B cell (primary cell): ENCODE data around the gene OR1N2. TPM values are rescaled to one million over a fixed set of nuclear protein-coding genes. Genes with fewer than 3 reads are reported as not detected.

Experiments
- ATAC-seq: fragments of 200-7000 bp; cut with Tn5 transposase; one replicate; pipeline ENCODE4 v1.10.0; 2021; ENCODE audit warnings: low read depth, mild to moderate bottlenecking, moderate number of reproducible peaks, moderate library complexity
- CTCF ChIA-PET: fragments of 350-600 bp; sonication (Branson Sonifier 250); formaldehyde crosslinking; loops from one replicate; lab custom pipeline; 2021; ENCODE audit warnings: antibody characterized with exemption, inconsistent platforms; lab: Charles Lee
- POLR2A ChIA-PET: fragments of 350-600 bp; sonication (Branson Sonifier 250); formaldehyde crosslinking; loops from one replicate; lab custom pipeline; 2021; ENCODE audit warnings: antibody characterized with exemption; lab: Charles Lee
- DNase-seq: peaks from one replicate; pipeline ENCODE4 v3.0.0; 2013
- H2AFZ ChIP-seq: 2 replicates; pipeline ENCODE4 v1.6.1; 2012; ENCODE audit warnings: mild to moderate bottlenecking, low read depth, low read length; ENCODE audit not compliant: insufficient read depth, poor library complexity, severe bottlenecking
- H3K27ac ChIP-seq, 2 donors: 1 replicate in 1 of 2; 2 replicates in 1 of 2; pipeline ENCODE4 v1.5.1; 2012 to 2013; ENCODE audit warnings: low read length in 2 of 2, mild to moderate bottlenecking in 2 of 2, moderate library complexity in 1 of 2
- H3K27me3 ChIP-seq, 4 experiments: fragments of 200-600 bp in 1 of 4; sonication (generic) in 1 of 4; replicated peaks in 1 of 4; 1 replicate in 2 of 4; 2 replicates in 2 of 4; pipeline versions ENCODE4 v1.6.1 to v1.7.0; 2013 to 2016; ENCODE audit warnings: low read length in 3 of 4, mild to moderate bottlenecking in 2 of 4, mixed read lengths in 1 of 4, moderate library complexity in 1 of 4; ENCODE audit not compliant: insufficient read depth in 4 of 4, control insufficient read depth in 3 of 4; ENCODE audit errors: control extremely low read depth in 1 of 4
- H3K36me3 ChIP-seq, 2 experiments: replicated peaks in 1 of 2; 1 replicate in 1 of 2; 2 replicates in 1 of 2; pipeline versions ENCODE4 v1.6.1 to v1.7.1; 2013; ENCODE audit warnings: low read length in 1 of 2; ENCODE audit not compliant: insufficient read depth in 2 of 2, control insufficient read depth in 1 of 2; ENCODE audit errors: control extremely low read depth in 1 of 2, extremely low read depth in 1 of 2
- H3K4me1 ChIP-seq, 2 donors: fragments of 200-600 bp in 1 of 2; sonication (generic) in 1 of 2; 1 replicate in 1 of 2; 2 replicates in 1 of 2; pipeline versions ENCODE4 v1.5.1 to v1.6.1; 2013 to 2017; ENCODE audit warnings: low read length in 2 of 2; ENCODE audit not compliant: control insufficient read depth in 2 of 2, insufficient read depth in 2 of 2
- H3K4me2 ChIP-seq: replicated peaks from 2 replicates; pipeline ENCODE3; 2012; ENCODE audit warnings: mild to moderate bottlenecking, low read depth, low read length; ENCODE audit not compliant: poor library complexity, severe bottlenecking
- H3K4me3 ChIP-seq, 5 experiments: fragments of 200-600 bp in 1 of 5; sonication (generic) in 1 of 5; 1 replicate in 3 of 5; 2 replicates in 2 of 5; pipeline versions ENCODE4 v1.5.1 to v1.7.0; 2011 to 2016; ENCODE audit warnings: low read length in 4 of 5, mild to moderate bottlenecking in 4 of 5, low read depth in 2 of 5, control low read depth in 1 of 5, moderate library complexity in 1 of 5; ENCODE audit not compliant: insufficient read depth in 1 of 5; ENCODE audit errors: control extremely low read depth in 1 of 5, extremely low read depth in 1 of 5
- H3K79me2 ChIP-seq: fragments of 200-600 bp; sonication (generic); one replicate; pipeline ENCODE4 v1.6.0; 2016; ENCODE audit warnings: low read length; ENCODE audit not compliant: control insufficient read depth, insufficient read depth
- H3K9ac ChIP-seq: fragments of 200-600 bp; sonication (generic); 2 replicates; pipeline ENCODE4 v1.6.1; 2017; ENCODE audit warnings: mild to moderate bottlenecking, low read length, moderate library complexity
- H3K9me3 ChIP-seq, 3 donors: one replicate each; pipeline versions ENCODE4 v1.6.1 to v1.7.1; 2013; ENCODE audit warnings: low read length in 2 of 3; ENCODE audit not compliant: control insufficient read depth in 2 of 3, insufficient read depth in 1 of 3; ENCODE audit errors: control extremely low read depth in 1 of 3
- H4K20me1 ChIP-seq: 2 replicates; pipeline ENCODE4 v1.6.0; 2012; ENCODE audit warnings: mild to moderate bottlenecking, low read length; ENCODE audit not compliant: insufficient read depth, control insufficient read depth, poor library complexity, severe bottlenecking
- H3K27ac Mint-ChIP-seq: one replicate; pipeline ENCODE4 v1.8.0; 2021; ENCODE audit warnings: mixed read lengths
- H3K27me3 Mint-ChIP-seq: one replicate; pipeline ENCODE4 v1.8.0; 2021; ENCODE audit warnings: mixed read lengths
- H3K4me1 Mint-ChIP-seq: one replicate; pipeline ENCODE4 v1.8.0; 2021; ENCODE audit warnings: mixed read lengths
- H3K4me3 Mint-ChIP-seq: one replicate; pipeline ENCODE4 v1.8.0; 2021; ENCODE audit warnings: mixed read lengths
- H3K9me3 Mint-ChIP-seq: one replicate; pipeline ENCODE4 v1.8.0; 2022; ENCODE audit warnings: mixed read lengths; ENCODE audit not compliant: insufficient read depth
- CTCF ChIP-seq: fragments of 200-600 bp; IDR thresholded peaks from one replicate; pipeline ENCODE4 v1.8.0; 2022; ENCODE audit warnings: antibody characterized with exemption, mild to moderate bottlenecking
- EZH2 ChIP-seq: IDR thresholded peaks from 2 replicates; pipeline ENCODE4 v1.6.1; 2012; ENCODE audit warnings: borderline replicate concordance, low read depth, mild to moderate bottlenecking, moderate library complexity, low read length; ENCODE audit not compliant: insufficient read depth, poor library complexity, severe bottlenecking
- WGBS: methylation state at CpG from one replicate; pipeline ENCODE4 v1.1.5; 2013; ENCODE audit warnings: missing lambda C conversion rate; ENCODE audit not compliant: insufficient coverage; 5-methylcytosine and 5-hydroxymethylcytosine counted together
- intact Hi-C: fragments of 100-400 bp; cut with micrococcal nuclease; formaldehyde crosslinking; loops from one replicate; pipeline ENCODE4 v1.10.0; 2022
- polyA plus RNA-seq: library from polyadenylated mRNA; depleted of rRNA; stranded (reverse); fragments of >200 nt; gene quantifications from 2 replicates; pipeline ENCODE4 v1.2.3, GENCODE V29; 2012
- total RNA-seq, 2 donors: library from RNA; stranded (reverse); fragments of 120-200 nt in 1 of 2; gene quantifications; 1 replicate in 1 of 2; 2 replicates in 1 of 2; pipeline versions ENCODE4 v1.2.3 to v1.2.4, GENCODE V29; 2013 to 2022

OR1N2 gene
- total and polyA plus RNA-seq, 2 donors (not counting 1 experiment from before 2014, with no cell fraction given): not detected

- Mint-ChIP-seq H3K4me1 (no peaks in the 10 kb centered on the region), H3K27me3 (peaks cover 41% of the 10 kb centered on the region), H3K4me3 (no peak overlapping the region), H3K9me3 (no peaks in the 10 kb centered on the region), H3K27ac (no peak overlapping the region)
- TF ChIP-seq CTCF (no peak), EZH2 (no peak)
- Histone ChIP-seq H3K4me1 (no peaks in the 10 kb centered on the region), H3K27me3 (peaks cover 0 to 3% (median 1%) of the 10 kb centered on the region in 4 experiments), H3K4me2 (no peak overlapping the region), H3K36me3 (no peaks in the 10 kb centered on the region), H3K9me3 (no peaks in the 10 kb centered on the region), H3K4me3 (no peak overlapping the region), H3K9ac (no peak overlapping the region), H4K20me1 (no peaks in the 10 kb centered on the region), H2AFZ (no peak overlapping the region), H3K79me2 (no peaks in the 10 kb centered on the region), H3K27ac (no peak overlapping the region)
- ATAC-seq (no peak), DNase-seq (no peak)
- ChIA-PET CTCF (no interaction called here), POLR2A (no interaction called here)
- WGBS: 100% methylated on average over 1 of the region's 5 CpGs
- intact Hi-C loops: no loop called here
Observed at GRCh38 chr9:122551371-122551770, 1.5 kb upstream of the OR1N2 start.

GRCh38 chr9:122561446-122561845, 8.5 kb downstream of the OR1N2 start:
- no peak overlapping the region for H3K4me2 ChIP-seq
- H3K27me3 ChIP-seq: peaks cover 0 to 12% (median 3%) of the 10 kb centered on the region in 4 experiments
- peaks cover 0 to 9% (median 0%) of the 10 kb centered on the region in 3 donors for H3K9me3 ChIP-seq
- WGBS: 80% methylated on average over 4 of the region's 4 CpGs
- Mint-ChIP-seq H3K9me3 (peaks cover 2% of the 10 kb centered on the region), H3K4me3 (no peak overlapping the region), H3K27ac (no peak overlapping the region), H3K4me1 (no peaks in the 10 kb centered on the region), H3K27me3 (peaks cover 45% of the 10 kb centered on the region)
- H3K79me2 ChIP-seq: no peaks in the 10 kb centered on the region
- DNase-seq (no peak), ATAC-seq (no peak)
- intact Hi-C loops: no loop called here
- H3K27ac ChIP-seq: no peak overlapping the region
- no peak overlapping the region for H3K9ac ChIP-seq
- no peak for TF ChIP-seq EZH2
- TF ChIP-seq CTCF: no peak
- H3K36me3 ChIP-seq: no peaks in the 10 kb centered on the region
- H3K4me3 ChIP-seq: no peak overlapping the region
- CTCF ChIA-PET: no interaction called here
- no peaks in the 10 kb centered on the region for H4K20me1 ChIP-seq
- no peaks in the 10 kb centered on the region for H3K4me1 ChIP-seq
- POLR2A ChIA-PET: no interaction called here
- no peak overlapping the region for H2AFZ ChIP-seq
